PC-9 (cell line): ENCODE data around the gene KLHL30. TPM values are rescaled to one million over a fixed set of nuclear protein-coding genes. Genes with fewer than 3 reads are reported as not detected.
"Not testable (repeated sequence)": the region's sequence is repeated elsewhere in the genome, so short reads cannot be mapped to it uniquely, and the experiment has no call there.

ENCODE experiments used
- BruUV-seq: library from RNA; stranded (reverse); fragments of 400-500 nt; replicated peaks from 2 replicates; lab custom pipeline; 2021; lab: Mats Ljungman, UMichigan
- CTCF ChIA-PET: fragments of 300-600 bp; sonication (Branson Sonifier 250); formaldehyde crosslinking; loops from one replicate; lab custom pipeline; 2022; ENCODE audit warnings: antibody characterized with exemption; lab: Charles Lee
- POLR2A ChIA-PET: fragments of 300-600 bp; sonication (Branson Sonifier 250); formaldehyde crosslinking; loops from one replicate; lab custom pipeline; 2022; ENCODE audit warnings: antibody characterized with exemption; ENCODE audit not compliant: unreplicated experiment; lab: Charles Lee
- DNase-seq, 2 experiments: peaks; one replicate each; pipeline versions ENCODE4 v3.0.0 to v3.0.0-alpha.2; 2015 to 2022; ENCODE audit warnings: mixed read lengths in 1 of 2
- H2AFZ ChIP-seq: fragments of 200-600 bp; sonication (generic); 2 replicates; pipeline ENCODE4 v1.8.1; 2017; ENCODE audit warnings: antibody characterized with exemption
- H3F3A ChIP-seq: fragments of 200-600 bp; sonication (generic); 2 replicates; pipeline ENCODE4 v1.8.1; 2017; ENCODE audit warnings: antibody characterized with exemption, mild to moderate bottlenecking, low read depth; ENCODE audit not compliant: insufficient read depth
- H3K27ac ChIP-seq: fragments of 200-600 bp; sonication (generic); 2 replicates; pipeline ENCODE4 v1.6.1; 2016; ENCODE audit warnings: mixed run types
- H3K27me3 ChIP-seq: fragments of 200-600 bp; sonication (generic); 2 replicates; pipeline ENCODE4 v1.6.1; 2016; ENCODE audit warnings: low read depth, mixed run types; ENCODE audit not compliant: insufficient read depth
- H3K36me3 ChIP-seq: fragments of 200-600 bp; sonication (generic); 2 replicates; pipeline ENCODE4 v1.6.1; 2016; ENCODE audit warnings: low read depth, mixed run types
- H3K4me1 ChIP-seq: fragments of 200-600 bp; sonication (generic); replicated peaks from 2 replicates; pipeline ENCODE4 v1.6.1; 2016; ENCODE audit warnings: mixed run types; ENCODE audit not compliant: insufficient read depth
- H3K4me2 ChIP-seq: fragments of 200-600 bp; sonication (generic); 2 replicates; pipeline ENCODE4 v1.6.1; 2017; ENCODE audit warnings: mixed run types
- H3K4me3 ChIP-seq: fragments of 200-600 bp; sonication (generic); 2 replicates; pipeline ENCODE4 v1.6.1; 2016; ENCODE audit warnings: mixed run types
- H3K79me2 ChIP-seq: fragments of 200-600 bp; sonication (generic); 2 replicates; pipeline ENCODE4 v1.6.1; 2017; ENCODE audit warnings: low read depth, mixed run types
- H3K9me2 ChIP-seq: fragments of 200-600 bp; sonication (generic); 2 replicates; pipeline ENCODE4 v1.8.1; 2017; ENCODE audit warnings: mild to moderate bottlenecking; ENCODE audit not compliant: insufficient read depth
- H3K9me3 ChIP-seq: fragments of 200-600 bp; sonication (generic); 2 replicates; pipeline ENCODE4 v1.8.1; 2016; ENCODE audit warnings: low read depth; ENCODE audit not compliant: insufficient read depth
- H4K20me1 ChIP-seq: fragments of 200-600 bp; sonication (generic); 2 replicates; pipeline ENCODE4 v1.8.1; 2017; ENCODE audit not compliant: insufficient read depth
- CTCF ChIP-seq: fragments of 200-600 bp; sonication (generic); conservative IDR thresholded peaks from 2 replicates; pipeline ENCODE4 v1.6.1; 2017; ENCODE audit warnings: mixed run types, antibody characterized with exemption, mild to moderate bottlenecking, moderate library complexity
- EZH2 ChIP-seq: fragments of 200-600 bp; sonication (generic); IDR thresholded peaks from 2 replicates; pipeline ENCODE4 v1.8.0; 2017; ENCODE audit warnings: antibody characterized with exemption, low read depth
- intact Hi-C: fragments of 100-400 bp; cut with micrococcal nuclease; formaldehyde crosslinking; loops from one replicate; pipeline ENCODE4 v1.10.0; 2022; ENCODE audit not compliant: unreplicated experiment
- total RNA-seq: library from RNA; stranded (reverse); gene quantifications from 2 replicates; pipeline ENCODE4 v1.2.3, GENCODE V29; 2021

The KLHL30 gene
- total RNA-seq, 1 experiment from 2014 or later: 1.2 TPM

DNA sequence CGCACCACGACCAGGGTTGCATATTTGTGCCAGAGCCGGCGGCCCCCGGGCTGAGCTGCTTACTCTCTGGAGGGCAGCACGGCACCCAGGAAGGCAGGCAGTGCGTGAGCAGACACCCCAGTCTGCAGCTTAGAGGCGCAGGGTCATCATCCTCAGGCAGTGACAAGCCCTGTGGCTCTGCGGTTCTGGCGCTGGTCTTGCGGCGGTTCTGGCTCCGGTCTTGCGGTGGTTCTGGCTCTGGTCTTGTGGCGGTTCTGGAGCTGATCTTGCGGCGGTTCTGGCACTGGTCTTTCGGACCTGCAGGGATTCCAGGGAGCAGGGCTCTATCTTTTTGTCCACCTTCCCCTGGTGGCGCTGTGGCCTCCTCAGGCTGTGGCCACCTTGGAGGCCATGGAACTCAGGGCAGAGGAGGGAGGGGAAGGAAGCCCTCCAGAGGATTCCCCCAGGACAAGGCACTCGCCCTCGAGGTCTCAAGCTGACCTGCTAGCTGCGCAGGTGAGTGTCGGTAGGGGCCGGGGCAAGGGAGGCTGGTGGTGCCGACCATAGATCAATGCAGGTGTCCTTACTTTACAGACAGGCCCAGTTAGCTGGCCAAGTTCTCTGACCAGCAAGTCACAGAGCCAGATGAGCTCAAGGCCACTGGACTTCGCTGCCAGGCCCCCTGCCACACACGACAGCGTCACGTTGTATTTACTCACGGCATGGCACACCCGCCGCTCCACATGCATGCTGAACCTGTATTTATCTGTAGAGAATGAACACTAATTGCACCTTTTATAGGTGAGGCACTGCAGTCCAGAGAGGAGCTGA lies 23.4 kb upstream of the KLHL30 start:
- Histone ChIP-seq H4K20me1 (no peaks in the 10 kb centered on the region), H3K27ac (no peak overlapping the region), H3K9me2 (no peaks in the 10 kb centered on the region), H3K4me3 (no peak overlapping the region), H3K27me3 (peaks cover 38% of the 10 kb centered on the region), H3K4me2 (no peak overlapping the region), H3K4me1 (0 out of 2 replicates have a peak, but pooled peaks cover 4% of the 10 kb centered on the region), H3K36me3 (no peaks in the 10 kb centered on the region), H2AFZ (no peak overlapping the region), H3K9me3 (peaks cover 9% of the 10 kb centered on the region; the same call in 1 of the 2 replicates), H3F3A (peaks cover 4% of the 10 kb centered on the region; the same call in 1 of the 2 replicates), H3K79me2 (no peaks in the 10 kb centered on the region)
- TF ChIP-seq CTCF: no peak
- TF ChIP-seq EZH2: no peak
- ChIA-PET CTCF (no interaction called here), POLR2A (interaction anchor here (0.6 kb wide), 1 partner anchor 16 kb away, joined by 4 read pairs; no protein-coding TSS in a partner anchor)
- BruUV-seq: no TSS peak
- DNase-seq: no peak
- intact Hi-C loops: no loop called here

DNA sequence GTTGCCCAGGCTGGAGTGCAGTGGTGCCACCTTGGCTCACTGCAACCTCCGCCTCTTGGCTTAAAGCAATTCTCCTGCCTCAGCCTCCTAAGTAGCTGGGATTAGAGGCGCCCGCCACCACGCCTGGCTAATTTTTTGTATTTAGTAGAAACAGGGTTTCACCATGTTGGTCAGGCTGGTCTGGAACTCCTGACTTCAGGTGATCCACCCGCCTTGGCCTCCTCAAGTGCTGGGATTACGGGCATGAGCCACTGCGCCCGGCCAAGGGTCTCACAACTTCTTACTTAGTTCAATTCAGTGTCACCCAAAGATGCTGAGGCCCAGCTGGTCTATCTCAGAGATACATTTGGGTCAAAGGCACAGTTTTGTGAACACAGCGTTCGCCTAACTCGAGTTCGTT lies 22.8 kb upstream of the KLHL30 start:
- CTCF ChIA-PET, H4K20me1 ChIP-seq, H3K79me2 ChIP-seq, H3K9me2 ChIP-seq, intact Hi-C loops, H3K27ac ChIP-seq, H3K36me3 ChIP-seq, H2AFZ ChIP-seq, H3F3A ChIP-seq, BruUV-seq, H3K9me3 ChIP-seq, H3K4me3 ChIP-seq, H3K4me1 ChIP-seq, DNase-seq, H3K4me2 ChIP-seq: not testable (repeated sequence)
- POLR2A ChIA-PET: interaction anchor here (0.6 kb wide), 1 partner anchor 17 kb away, joined by 4 read pairs; no protein-coding TSS in a partner anchor
- peaks cover 45% of the 10 kb centered on the region for H3K27me3 ChIP-seq

DNA sequence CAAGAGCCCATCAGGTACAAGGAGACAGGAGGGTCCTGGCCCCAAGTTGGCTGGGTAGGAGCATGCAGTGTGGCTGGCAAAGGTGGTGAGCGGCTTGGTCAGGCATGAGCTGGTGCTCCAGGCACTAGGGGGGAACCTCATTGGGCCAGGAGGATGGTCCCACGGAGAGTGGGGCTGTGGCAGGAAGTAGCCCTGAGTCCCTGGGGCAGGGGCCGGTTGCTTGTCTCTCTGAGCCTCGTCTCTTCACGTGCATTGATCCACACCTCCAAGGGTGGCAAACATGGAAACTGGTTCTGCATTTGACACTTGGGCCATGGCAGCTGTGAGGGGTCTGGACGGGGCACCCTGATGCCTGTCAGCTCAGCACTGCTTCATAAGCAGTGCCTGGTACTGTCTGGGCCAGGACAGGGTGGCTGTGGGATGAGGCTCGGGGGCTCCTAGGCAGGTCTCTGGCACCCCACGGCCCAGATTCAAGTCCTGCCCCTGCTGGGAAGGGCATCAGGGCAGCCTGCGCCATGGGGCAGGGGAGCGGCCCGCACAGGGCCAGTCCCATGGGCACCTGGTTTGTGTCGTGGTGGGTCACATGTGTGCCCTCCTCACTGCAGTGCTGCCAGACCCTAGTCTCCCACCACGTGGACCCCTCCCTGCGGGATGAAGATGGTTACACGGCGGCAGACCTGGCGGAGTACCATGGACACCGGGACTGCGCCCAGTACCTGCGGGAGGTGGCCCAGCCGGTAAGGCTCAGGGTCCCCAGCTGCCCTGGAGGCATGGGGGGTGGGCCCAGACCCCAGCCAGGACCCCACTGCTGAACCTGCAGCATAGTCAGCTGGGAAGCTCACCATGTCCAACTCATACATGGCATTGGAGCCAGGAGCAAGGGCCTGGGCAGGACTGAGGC lies 21.9 kb upstream of the KLHL30 start:
- Histone ChIP-seq H3K4me3 (no peak overlapping the region), H3K4me2 (no peak overlapping the region), H4K20me1 (no peaks in the 10 kb centered on the region), H3K4me1 (0 out of 2 replicates have a peak, but pooled peaks cover 4% of the 10 kb centered on the region), H3K27me3 (peaks cover 53% of the 10 kb centered on the region), H3F3A (peaks cover 5% of the 10 kb centered on the region; the same call in 1 of the 2 replicates), H2AFZ (no peak overlapping the region), H3K9me2 (no peaks in the 10 kb centered on the region), H3K9me3 (peaks cover 9% of the 10 kb centered on the region; the same call in 1 of the 2 replicates), H3K36me3 (no peaks in the 10 kb centered on the region), H3K79me2 (no peaks in the 10 kb centered on the region), H3K27ac (no peak overlapping the region)
- no peak for DNase-seq
- ChIA-PET CTCF (no interaction called here), POLR2A (interaction anchor here (0.5 kb wide), 1 partner anchor 30 kb away, joined by 4 read pairs; no protein-coding TSS in a partner anchor)
- intact Hi-C loops: no loop called here
- BruUV-seq: no TSS peak
- TF ChIP-seq EZH2: no peak
- TF ChIP-seq CTCF: no peak
